ENCODE data around the gene LRRC4C.
"Not testable (repeated sequence)": the region's sequence is repeated elsewhere in the genome, so short reads cannot be mapped to it uniquely, and the experiment has no call there.

Gene LRRC4C

GRCh38 chr11:41003339-41004282 lies 455.8 kb downstream of the LRRC4C start:
- DNase-seq = no peak

- DNase-seq = no peak
Measured at GRCh38 chr11:40998920-40999319, 460.5 kb downstream of the LRRC4C start.

DNA sequence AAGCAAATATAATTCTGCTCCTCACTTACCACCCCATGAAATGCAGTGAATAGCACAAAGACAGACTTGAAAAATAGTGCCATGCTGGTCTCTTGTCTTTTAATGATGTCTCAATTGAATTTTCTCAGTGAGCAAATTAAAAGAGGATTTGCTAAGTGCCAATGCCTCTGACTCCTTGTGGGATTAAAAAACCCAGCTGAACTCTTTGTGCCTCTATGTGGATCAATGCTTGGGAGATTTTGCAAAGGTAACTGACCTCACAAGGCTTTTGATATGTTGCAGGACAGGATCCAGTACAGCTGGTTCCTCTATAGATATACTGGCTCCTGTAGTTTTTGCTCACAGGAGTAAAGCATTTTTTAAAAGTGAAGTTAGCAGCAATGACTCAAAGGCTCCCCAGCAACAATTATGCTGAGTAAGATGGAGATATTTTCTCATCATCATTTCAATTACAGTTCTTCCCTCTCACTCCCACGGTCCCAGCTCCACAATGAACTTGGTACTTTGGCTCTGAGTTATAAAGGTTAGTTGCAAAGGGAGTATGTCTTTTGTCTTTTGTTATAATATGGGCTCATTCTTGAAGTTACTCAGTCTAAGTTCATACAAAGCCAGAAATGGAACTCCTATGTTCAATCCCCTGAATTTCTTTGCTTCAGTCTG lies 471.5 kb downstream of the LRRC4C start:
- no peak for DNase-seq

DNA sequence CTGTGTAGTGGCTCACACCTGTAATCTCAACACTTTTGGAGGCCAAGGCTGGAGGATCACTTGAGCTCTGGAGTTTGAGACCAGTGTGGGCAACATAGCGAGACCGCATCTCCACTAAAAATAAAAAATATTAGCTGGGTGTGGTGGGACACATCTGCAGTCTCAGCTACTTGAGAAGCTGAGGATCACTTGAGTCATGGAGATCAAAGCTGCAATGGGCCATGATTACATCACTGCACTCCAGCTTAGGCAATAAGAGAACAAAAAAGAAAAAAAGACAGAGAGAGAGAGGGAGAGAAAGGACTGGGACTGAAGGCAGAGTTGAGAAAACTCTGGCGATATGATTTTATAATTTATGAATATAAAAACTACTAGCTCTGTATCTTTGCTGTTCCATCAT lies 473.1 kb downstream of the LRRC4C start:
- no peak for DNase-seq

DNA sequence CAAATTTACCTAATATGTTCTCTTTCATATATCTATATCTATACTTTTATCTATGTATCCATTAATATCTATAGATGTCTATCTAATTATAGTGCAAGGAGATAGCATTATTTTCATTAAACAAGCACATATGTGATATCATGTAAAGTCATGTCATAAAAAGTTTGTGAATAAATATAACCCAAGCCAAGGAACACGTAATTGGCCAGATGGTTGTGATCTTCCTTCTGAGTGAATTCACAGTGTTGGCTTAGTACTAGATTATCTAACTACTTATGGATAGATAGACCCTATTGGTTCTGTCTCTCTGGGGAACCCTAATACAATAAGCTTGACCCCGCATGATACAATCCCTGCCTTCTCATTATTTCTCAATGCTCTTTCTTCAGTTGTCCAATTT lies 484.4 kb downstream of the LRRC4C start:
- no peak for DNase-seq

- no peak for DNase-seq
Measured at GRCh38 chr11:40974186-40974795, 485.2 kb downstream of the LRRC4C start.

GRCh38 chr11:40958707-40959106 lies 500.7 kb downstream of the LRRC4C start:
- no peak for DNase-seq

DNA sequence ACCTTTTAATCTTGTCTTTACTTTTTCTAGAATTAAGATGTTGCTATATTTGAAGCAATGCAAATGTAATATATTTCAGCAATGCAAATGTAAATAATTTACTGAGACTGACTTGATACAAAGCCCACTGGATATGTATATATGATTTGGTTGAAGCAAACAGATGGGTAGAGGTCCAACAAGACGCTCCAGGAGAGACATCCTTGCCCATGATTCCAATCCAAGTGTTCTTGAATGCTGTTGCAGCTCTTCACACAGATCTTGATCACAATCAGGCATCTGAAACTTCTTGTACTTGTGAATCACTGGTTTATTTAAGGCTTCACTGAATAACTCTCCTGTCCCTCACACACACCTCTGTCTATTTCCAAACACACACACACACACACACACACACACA lies 507.0 kb downstream of the LRRC4C start:
- DNase-seq = no peak

- no peak for DNase-seq
Measured at GRCh38 chr11:40938002-40938401, 521.5 kb downstream of the LRRC4C start.

DNA sequence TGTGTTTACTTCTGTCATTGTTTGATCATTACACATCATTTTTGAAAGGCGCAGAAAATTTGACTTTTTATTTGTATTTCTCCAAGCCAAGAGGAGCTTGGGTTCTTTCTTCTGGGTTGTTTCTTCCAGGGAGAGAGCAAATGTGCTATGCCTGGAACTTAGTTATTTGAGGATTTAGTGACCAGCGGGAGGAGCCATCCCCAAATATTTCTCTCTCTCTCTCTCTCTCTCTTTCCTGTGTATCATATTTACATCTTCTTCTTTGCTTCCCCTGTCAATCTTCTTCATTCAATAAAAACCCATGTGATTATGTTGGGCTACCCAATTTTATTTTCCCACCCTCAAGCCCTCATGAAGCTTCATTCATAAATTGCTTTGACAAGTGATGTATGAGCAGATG lies 534.5 kb downstream of the LRRC4C start:
- DNase-seq = no peak

DNA sequence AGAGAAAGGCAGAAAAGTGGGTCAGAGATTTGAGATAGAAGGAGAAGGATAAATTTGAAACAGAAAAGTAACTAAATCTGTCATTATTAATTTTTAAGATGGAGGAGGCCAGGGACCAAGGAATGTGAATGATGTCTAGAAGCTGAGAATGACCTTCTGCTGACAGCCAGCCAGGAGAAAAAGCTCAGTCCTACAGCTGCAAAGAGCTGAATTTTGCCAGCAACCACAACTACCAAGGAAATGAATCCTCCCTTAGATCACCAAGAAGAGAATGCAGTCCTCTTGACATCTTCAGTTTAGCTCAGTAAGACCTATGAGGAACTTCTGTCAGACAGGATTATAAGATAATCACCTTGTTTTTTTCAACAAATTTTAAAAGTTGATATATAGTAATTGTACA lies 538.2 kb downstream of the LRRC4C start:
- DNase-seq = no peak

DNA sequence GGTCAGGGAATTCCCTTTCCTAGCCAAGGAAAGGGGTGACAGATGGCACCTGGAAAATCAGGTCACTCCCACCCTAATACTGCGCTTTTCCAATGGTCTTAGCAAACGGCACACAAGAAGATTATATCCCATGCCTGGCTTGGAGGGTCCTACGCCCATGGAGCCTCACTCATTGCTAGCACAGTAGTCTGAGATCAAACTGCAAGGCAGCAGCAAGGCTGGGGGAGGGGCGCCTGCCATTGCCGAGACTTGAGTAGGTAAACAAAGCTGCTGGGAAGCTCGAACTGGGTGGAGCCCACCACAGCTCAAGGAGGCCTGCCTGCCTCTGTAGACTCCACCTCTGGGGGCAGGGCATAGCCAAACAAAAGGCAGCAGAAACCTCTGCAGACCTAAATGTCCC lies 548.7 kb downstream of the LRRC4C start:
- DNase-seq = not testable (repeated sequence)

DNA sequence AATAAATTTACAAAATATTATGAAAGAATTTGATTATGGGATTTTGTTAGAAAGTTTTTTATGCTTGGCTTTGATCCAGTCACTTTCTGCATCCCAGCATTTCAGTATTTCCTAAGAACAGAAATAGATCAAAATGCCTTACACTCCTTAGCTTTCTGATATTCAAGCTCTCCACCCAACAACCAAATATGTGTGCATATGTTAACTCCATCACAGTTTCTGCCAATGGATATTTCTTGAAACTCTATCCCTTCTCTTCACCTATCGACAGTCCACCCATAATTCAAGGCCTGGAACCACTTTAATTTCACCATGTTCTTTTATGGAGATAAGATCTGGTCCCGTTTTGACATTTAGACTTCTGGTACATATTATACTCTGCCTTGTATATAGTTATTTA lies 565.0 kb downstream of the LRRC4C start:
- DNase-seq = no peak

DNA sequence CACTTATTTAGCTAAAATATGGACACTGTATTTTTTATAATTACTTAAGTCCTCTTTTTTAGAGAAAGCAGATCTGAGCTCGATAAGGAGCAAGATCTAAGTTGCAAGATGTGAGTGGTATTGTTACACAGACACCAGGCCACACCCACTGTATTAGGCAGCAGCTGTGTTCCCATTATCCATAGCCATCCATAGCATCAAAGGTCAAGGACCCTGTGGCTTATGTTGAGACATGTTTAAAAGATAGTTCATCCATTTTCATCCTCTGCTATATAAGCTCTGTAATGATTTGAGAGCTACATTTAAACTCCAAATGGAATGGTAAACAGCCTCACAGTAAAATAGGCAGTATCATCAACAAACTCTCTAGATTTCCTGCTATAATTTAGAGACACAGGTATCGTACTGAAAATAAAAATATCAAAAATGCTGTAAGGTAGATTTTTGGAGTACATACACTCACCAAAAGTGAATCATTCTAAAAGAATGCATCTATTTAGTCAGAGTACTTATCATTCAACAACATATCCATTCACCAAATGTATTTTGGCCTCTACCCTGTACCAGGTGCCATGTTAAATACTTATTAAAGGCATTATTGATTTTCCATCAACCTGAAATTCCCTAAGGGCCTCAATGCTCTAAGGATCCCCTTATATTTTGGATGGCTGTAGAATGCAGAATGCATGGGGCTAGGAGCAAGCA lies 574.0 kb downstream of the LRRC4C start:
- no peak for DNase-seq

- no peak for DNase-seq
Measured at GRCh38 chr11:40882301-40882700, 577.2 kb downstream of the LRRC4C start.

- DNase-seq = no peak
Measured at GRCh38 chr11:40879911-40880310, 579.5 kb downstream of the LRRC4C start.

- no peak for DNase-seq
Measured at GRCh38 chr11:40877981-40878380, 581.5 kb downstream of the LRRC4C start.

DNA sequence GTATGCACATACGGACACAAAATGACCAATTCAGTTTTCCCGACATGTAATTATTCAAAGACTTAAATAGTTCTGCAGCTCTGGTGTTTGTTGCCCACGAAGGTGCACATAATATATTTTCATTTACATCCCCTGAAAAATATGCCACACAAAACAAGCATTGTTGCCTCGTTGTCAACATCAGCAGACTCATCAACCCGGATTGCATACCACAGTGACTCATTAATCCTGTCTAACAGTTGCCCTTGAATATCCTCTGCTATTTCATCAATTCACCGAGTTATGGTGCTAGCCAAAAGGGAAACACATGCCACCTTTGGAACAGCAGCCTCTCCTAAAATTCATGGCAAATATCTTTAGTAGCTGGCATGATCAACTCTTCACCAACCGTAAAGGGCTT lies 582.2 kb downstream of the LRRC4C start:
- no peak for DNase-seq

GRCh38 chr11:40867991-40868632 lies 591.3 kb downstream of the LRRC4C start:
- DNase-seq = no peak

- DNase-seq = not testable (repeated sequence)
Measured at GRCh38 chr11:40857754-40858153, 601.7 kb downstream of the LRRC4C start.

- no peak for DNase-seq
Measured at GRCh38 chr11:40842750-40843339, 616.6 kb downstream of the LRRC4C start.

DNA sequence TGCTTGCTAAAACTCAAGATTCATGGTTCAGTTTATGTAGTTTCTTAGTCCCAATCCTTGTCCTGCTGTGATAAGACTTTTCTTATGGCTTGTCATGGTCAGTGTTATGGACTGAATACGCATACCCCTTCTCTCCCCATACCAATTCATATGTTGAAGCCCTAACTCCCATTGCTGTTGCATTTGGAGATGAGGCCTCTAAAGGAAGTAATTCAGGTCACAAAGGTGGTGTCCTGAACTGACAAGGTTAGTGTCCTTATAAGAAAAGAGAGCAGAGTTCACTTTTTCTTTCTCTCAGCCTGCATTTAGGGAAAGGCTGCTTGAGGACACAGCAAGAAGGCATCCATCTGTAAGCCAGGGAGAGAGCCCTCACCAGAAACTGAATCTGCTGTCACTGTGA lies 618.2 kb downstream of the LRRC4C start:
- DNase-seq = no peak

Data from NCI-H524 (cell line).